Measurements from ENCODE around the gene NHEJ1.

Gene NHEJ1

GRCh38 chr2:219090436-219091299 is 69.9 kb downstream of the NHEJ1 start:
- no peaks in the 10 kb centered on the region for H3K27me3 ChIP-seq (ENCODE audit: control insufficient read depth in 1 of 2, insufficient read depth in 2 of 2, low read length in 2 of 2)

DNA sequence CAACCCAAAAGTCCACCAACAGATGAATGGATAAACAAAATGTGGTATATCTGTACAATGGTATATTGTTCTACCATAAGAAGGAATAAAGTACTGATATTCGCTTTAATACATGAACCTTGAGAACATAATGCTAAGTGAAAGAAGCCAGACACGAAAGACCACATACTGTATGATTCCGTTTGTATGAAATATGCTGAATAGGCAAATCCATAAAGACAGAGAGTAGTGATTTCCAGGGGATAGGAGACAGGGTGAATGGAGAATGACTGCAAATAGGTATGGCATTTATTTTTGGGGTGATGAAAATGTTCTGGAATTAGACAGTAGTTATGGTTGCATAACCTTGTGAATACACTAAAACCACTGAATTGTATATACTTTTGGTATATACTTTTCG is 71.3 kb downstream of the NHEJ1 start:
- H3K4me1 ChIP-seq (ENCODE audit: insufficient read depth, low read length), result no peaks in the 10 kb centered on the region
- H3K36me3 ChIP-seq (ENCODE audit: insufficient read depth, low read length), result no peaks in the 10 kb centered on the region
- H3K27ac ChIP-seq (ENCODE audit: low read depth, low read length), result no peak overlapping the region
- H3K27me3 ChIP-seq (ENCODE audit: control insufficient read depth in 1 of 2, insufficient read depth in 2 of 2, low read length in 2 of 2), result no peaks in the 10 kb centered on the region
- no peaks in the 10 kb centered on the region for H3K9me3 ChIP-seq (ENCODE audit: low read length)
- no peak overlapping the region for H3K9ac ChIP-seq (ENCODE audit: low read length)
- no peak overlapping the region for H3K4me3 ChIP-seq (ENCODE audit: low read depth in 1 of 2, low read length in 2 of 2)

More at GRCh38 chr2:219090436-219091299, 69.9 kb downstream of the NHEJ1 start:
- Histone ChIP-seq H3K4me3 (ENCODE audit: low read depth in 1 of 2, low read length in 2 of 2) (no peak overlapping the region), H3K27ac (ENCODE audit: low read depth, low read length) (no peak overlapping the region), H3K9me3 (ENCODE audit: low read length) (no peaks in the 10 kb centered on the region), H3K36me3 (ENCODE audit: insufficient read depth, low read length) (no peaks in the 10 kb centered on the region), H3K4me1 (ENCODE audit: insufficient read depth, low read length) (no peaks in the 10 kb centered on the region), H3K9ac (ENCODE audit: low read length) (no peak overlapping the region)

- H3K27me3 ChIP-seq (ENCODE audit: control insufficient read depth in 1 of 2, insufficient read depth in 2 of 2, low read length in 2 of 2), result no peaks in the 10 kb centered on the region
- no peak overlapping the region for H3K4me3 ChIP-seq (ENCODE audit: low read depth in 1 of 2, low read length in 2 of 2)
- H3K36me3 ChIP-seq (ENCODE audit: insufficient read depth, low read length), result no peaks in the 10 kb centered on the region
- H3K9ac ChIP-seq (ENCODE audit: low read length), result no peak overlapping the region
- H3K9me3 ChIP-seq (ENCODE audit: low read length), result no peaks in the 10 kb centered on the region
- no peak overlapping the region for H3K27ac ChIP-seq (ENCODE audit: low read depth, low read length)
- no peaks in the 10 kb centered on the region for H3K4me1 ChIP-seq (ENCODE audit: insufficient read depth, low read length)
Measured at GRCh38 chr2:219087848-219088247, 72.8 kb downstream of the NHEJ1 start.

DNA sequence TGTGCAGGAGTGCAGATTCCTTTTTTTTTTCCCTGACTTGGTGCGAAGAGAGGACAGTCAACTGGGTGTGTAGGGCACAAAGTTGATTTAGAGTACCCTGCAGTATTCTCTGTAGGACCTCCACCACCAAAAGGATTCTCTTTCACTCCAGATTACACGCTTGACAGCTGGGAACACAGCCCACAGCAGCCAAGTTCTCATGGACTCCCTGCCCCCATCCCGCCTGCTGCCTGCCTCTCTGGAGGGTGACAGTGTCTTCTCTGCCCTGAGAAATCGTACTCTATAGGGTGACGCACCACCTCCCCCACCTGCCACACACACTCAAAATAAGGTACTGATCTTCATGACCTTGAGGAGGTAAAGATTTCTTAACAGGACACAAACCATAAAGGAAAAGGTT is 73.3 kb downstream of the NHEJ1 start:
- Histone ChIP-seq H3K27ac (ENCODE audit: low read depth, low read length) (no peak overlapping the region), H3K27me3 (ENCODE audit: control insufficient read depth in 1 of 2, insufficient read depth in 2 of 2, low read length in 2 of 2) (no peaks in the 10 kb centered on the region)

GRCh38 chr2:219086196-219086595 is 74.4 kb downstream of the NHEJ1 start:
- H3K27me3 ChIP-seq (ENCODE audit: control insufficient read depth in 1 of 2, insufficient read depth in 2 of 2, low read length in 2 of 2), result no peaks in the 10 kb centered on the region
- no peak overlapping the region for H3K9ac ChIP-seq (ENCODE audit: low read length)
- no peak overlapping the region for H3K4me3 ChIP-seq (ENCODE audit: low read depth in 1 of 2, low read length in 2 of 2)
- H3K9me3 ChIP-seq (ENCODE audit: low read length), result no peaks in the 10 kb centered on the region
- no peaks in the 10 kb centered on the region for H3K4me1 ChIP-seq (ENCODE audit: insufficient read depth, low read length)
- H3K36me3 ChIP-seq (ENCODE audit: insufficient read depth, low read length), result no peaks in the 10 kb centered on the region
- no peak overlapping the region for H3K27ac ChIP-seq (ENCODE audit: low read depth, low read length)

More for the DNA sequence above, 73.3 kb downstream of the NHEJ1 start:
- Histone ChIP-seq H3K4me1 (ENCODE audit: insufficient read depth, low read length) (no peaks in the 10 kb centered on the region), H3K9ac (ENCODE audit: low read length) (no peak overlapping the region), H3K9me3 (ENCODE audit: low read length) (no peaks in the 10 kb centered on the region), H3K4me3 (ENCODE audit: low read depth in 1 of 2, low read length in 2 of 2) (no peak overlapping the region), H3K36me3 (ENCODE audit: insufficient read depth, low read length) (no peaks in the 10 kb centered on the region)

GRCh38 chr2:219084791-219085190 is 75.8 kb downstream of the NHEJ1 start:
- Histone ChIP-seq H3K4me3 (ENCODE audit: low read depth in 1 of 2, low read length in 2 of 2) (no peak overlapping the region), H3K36me3 (ENCODE audit: insufficient read depth, low read length) (no peaks in the 10 kb centered on the region), H3K4me1 (ENCODE audit: insufficient read depth, low read length) (no peaks in the 10 kb centered on the region), H3K9me3 (ENCODE audit: low read length) (no peaks in the 10 kb centered on the region), H3K9ac (ENCODE audit: low read length) (no peak overlapping the region), H3K27me3 (ENCODE audit: control insufficient read depth in 1 of 2, insufficient read depth in 2 of 2, low read length in 2 of 2) (no peaks in the 10 kb centered on the region), H3K27ac (ENCODE audit: low read depth, low read length) (no peak overlapping the region)

GRCh38 chr2:219082332-219082958 is 78.2 kb downstream of the NHEJ1 start:
- Histone ChIP-seq H3K4me1 (ENCODE audit: insufficient read depth, low read length) (no peaks in the 10 kb centered on the region), H3K9ac (ENCODE audit: low read length) (no peak overlapping the region), H3K27me3 (ENCODE audit: control insufficient read depth in 1 of 2, insufficient read depth in 2 of 2, low read length in 2 of 2) (no peaks in the 10 kb centered on the region), H3K4me3 (ENCODE audit: low read depth in 1 of 2, low read length in 2 of 2) (no peak overlapping the region), H3K36me3 (ENCODE audit: insufficient read depth, low read length) (no peaks in the 10 kb centered on the region), H3K9me3 (ENCODE audit: low read length) (no peaks in the 10 kb centered on the region), H3K27ac (ENCODE audit: low read depth, low read length) (no peak overlapping the region)

DNA sequence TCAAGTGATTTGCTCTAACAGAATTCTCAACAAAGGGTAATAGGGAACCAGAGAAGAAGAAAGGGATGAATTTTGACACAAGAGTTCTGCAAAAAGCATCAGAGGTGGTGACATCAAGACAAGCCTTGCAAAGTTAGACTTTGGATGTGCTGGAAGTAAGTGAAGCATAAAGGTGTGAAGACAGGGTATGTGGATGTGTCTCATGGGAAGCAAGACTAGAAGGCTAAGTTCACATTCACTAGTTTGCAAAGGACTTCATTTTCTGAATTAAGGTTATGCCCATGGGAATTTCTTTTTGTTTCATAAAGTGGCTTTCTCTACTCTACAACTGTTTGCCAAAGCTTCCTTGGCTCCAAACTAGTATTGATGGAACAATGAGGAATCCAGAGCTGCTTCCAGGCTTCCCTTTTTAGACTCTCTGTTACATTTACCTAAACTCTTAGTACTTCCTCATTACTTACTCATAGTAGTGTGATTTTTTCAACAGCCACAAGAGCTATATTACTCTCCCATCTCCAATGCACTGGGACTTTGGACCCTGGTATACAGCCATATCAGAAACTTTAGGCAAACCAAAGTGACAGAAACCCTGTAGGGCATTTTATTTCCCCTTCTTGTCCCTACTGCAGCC is 78.8 kb downstream of the NHEJ1 start:
- H3K4me3 ChIP-seq (ENCODE audit: low read depth in 1 of 2, low read length in 2 of 2), result no peak overlapping the region
- no peak overlapping the region for H3K9ac ChIP-seq (ENCODE audit: low read length)
- H3K9me3 ChIP-seq (ENCODE audit: low read length), result no peaks in the 10 kb centered on the region
- no peak overlapping the region for H3K27ac ChIP-seq (ENCODE audit: low read depth, low read length)
- no peaks in the 10 kb centered on the region for H3K4me1 ChIP-seq (ENCODE audit: insufficient read depth, low read length)
- H3K36me3 ChIP-seq (ENCODE audit: insufficient read depth, low read length), result peaks cover 1% of the 10 kb centered on the region
- no peaks in the 10 kb centered on the region for H3K27me3 ChIP-seq (ENCODE audit: control insufficient read depth in 1 of 2, insufficient read depth in 2 of 2, low read length in 2 of 2)

DNA sequence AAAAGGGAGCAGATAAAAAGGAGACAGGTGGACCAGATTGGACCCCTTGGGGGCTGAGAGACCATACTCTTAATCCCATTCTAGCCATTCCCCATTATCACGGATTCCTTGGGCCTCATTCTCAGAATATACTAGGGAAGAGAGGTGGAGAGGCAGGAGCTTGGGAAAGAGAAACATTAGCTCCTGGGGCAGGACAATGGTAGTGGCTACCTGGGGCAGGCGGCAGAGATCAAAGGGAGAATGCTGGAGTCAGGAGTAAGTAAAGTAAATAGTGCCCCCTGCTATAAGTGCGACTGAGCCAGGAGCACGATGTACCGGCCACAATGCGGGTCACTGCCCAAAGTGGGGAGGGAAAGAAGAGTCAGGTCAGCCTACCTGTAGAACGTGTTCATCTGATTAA is 79.5 kb downstream of the NHEJ1 start:
- Histone ChIP-seq H3K9ac (ENCODE audit: low read length) (no peak overlapping the region), H3K27me3 (ENCODE audit: control insufficient read depth in 1 of 2, insufficient read depth in 2 of 2, low read length in 2 of 2) (no peaks in the 10 kb centered on the region), H3K27ac (ENCODE audit: low read depth, low read length) (no peak overlapping the region), H3K9me3 (ENCODE audit: low read length) (no peaks in the 10 kb centered on the region), H3K4me1 (ENCODE audit: insufficient read depth, low read length) (no peaks in the 10 kb centered on the region), H3K36me3 (ENCODE audit: insufficient read depth, low read length) (peaks cover 8% of the 10 kb centered on the region), H3K4me3 (ENCODE audit: low read depth in 1 of 2, low read length in 2 of 2) (no peak overlapping the region)

GRCh38 chr2:219079417-219079816 is 81.2 kb downstream of the NHEJ1 start:
- Histone ChIP-seq H3K4me3 (ENCODE audit: low read depth in 1 of 2, low read length in 2 of 2) (no peak overlapping the region), H3K4me1 (ENCODE audit: insufficient read depth, low read length) (no peaks in the 10 kb centered on the region), H3K27ac (ENCODE audit: low read depth, low read length) (no peak overlapping the region), H3K9me3 (ENCODE audit: low read length) (no peaks in the 10 kb centered on the region), H3K9ac (ENCODE audit: low read length) (no peak overlapping the region), H3K27me3 (ENCODE audit: control insufficient read depth in 1 of 2, insufficient read depth in 2 of 2, low read length in 2 of 2) (no peaks in the 10 kb centered on the region), H3K36me3 (ENCODE audit: insufficient read depth, low read length) (peaks cover 14% of the 10 kb centered on the region)

GRCh38 chr2:219078951-219079350 is 81.7 kb downstream of the NHEJ1 start:
- no peak overlapping the region for H3K9ac ChIP-seq (ENCODE audit: low read length)
- no peaks in the 10 kb centered on the region for H3K4me1 ChIP-seq (ENCODE audit: insufficient read depth, low read length)

More at GRCh38 chr2:219078951-219079350, 81.7 kb downstream of the NHEJ1 start:
- Histone ChIP-seq H3K9me3 (ENCODE audit: low read length) (no peaks in the 10 kb centered on the region), H3K27me3 (ENCODE audit: control insufficient read depth in 1 of 2, insufficient read depth in 2 of 2, low read length in 2 of 2) (no peaks in the 10 kb centered on the region), H3K27ac (ENCODE audit: low read depth, low read length) (no peak overlapping the region), H3K36me3 (ENCODE audit: insufficient read depth, low read length) (peaks cover 14% of the 10 kb centered on the region), H3K4me3 (ENCODE audit: low read depth in 1 of 2, low read length in 2 of 2) (no peak overlapping the region)
